ENCODE results near the gene ECSIT. TPM values are rescaled to one million over a fixed set of nuclear protein-coding genes. Genes with fewer than 3 reads are reported as not detected.

ECSIT gene
- total and polyA plus RNA-seq, 8 donors, result 32.1 to 87.3 (median 41.4) TPM

- 19 to 27% methylated on average over 9 of the region's 9 CpGs for WGBS, 2 donors
- FAIRE-seq (no peak), DNase-seq (peak; percentile 68 to 93 (median 78))
Observed at GRCh38 chr19:11530432-11530831, 1.5 kb upstream of the ECSIT start.

GRCh38 chr19:11519138-11519537 lies 9.8 kb downstream of the ECSIT start:
- H3K27me3 ChIP-seq, result no peaks in the 10 kb centered on the region
- no peak overlapping the region for H3K4me3 ChIP-seq
- H3K27ac ChIP-seq, result no peak overlapping the region
- no peaks in the 10 kb centered on the region for H3K4me1 ChIP-seq
- no peak for FAIRE-seq
- no peak for DNase-seq
- intact Hi-C loops (cut with DNase I), result no loop called here
- WGBS, 2 donors, result 89 to 90% methylated on average over 9 of the region's 9 CpGs
- no peaks in the 10 kb centered on the region for H3K9me3 ChIP-seq
- no peak for TF ChIP-seq CTCF (IDR thresholded peaks at IDR 0.05)
- ATAC-seq, result no peak
- H3K36me3 ChIP-seq, result peaks cover 0 to 10% (median 0%) of the 10 kb centered on the region in 3 donors

More at GRCh38 chr19:11530432-11530831, 1.5 kb upstream of the ECSIT start:
- no peak for TF ChIP-seq CTCF (IDR thresholded peaks at IDR 0.05)
- intact Hi-C loops (cut with DNase I), result no loop called here
- Histone ChIP-seq H3K4me3 (no peak overlapping the region), H3K27ac (no peak overlapping the region), H3K9me3 (no peaks in the 10 kb centered on the region), H3K27me3 (no peaks in the 10 kb centered on the region), H3K36me3 (no peaks in the 10 kb centered on the region), H3K4me1 (peaks cover 8 to 11% (median 10%) of the 10 kb centered on the region in 3 donors)
- peak; percentile 26 to 55 (median 42) for ATAC-seq

GRCh38 chr19:11513946-11514345 lies 15.0 kb downstream of the ECSIT start:
- FAIRE-seq (no peak), DNase-seq (no peak), ATAC-seq (no peak)
- Histone ChIP-seq H3K27me3 (no peaks in the 10 kb centered on the region), H3K27ac (no peak overlapping the region), H3K9me3 (no peaks in the 10 kb centered on the region), H3K4me1 (no peaks in the 10 kb centered on the region), H3K4me3 (no peak overlapping the region), H3K36me3 (peaks cover 0 to 3% (median 0%) of the 10 kb centered on the region in 3 donors)
- 94 to 95% methylated on average over 20 of the region's 20 CpGs for WGBS, 2 donors
- no peak for TF ChIP-seq CTCF (IDR thresholded peaks at IDR 0.05)
- intact Hi-C loops (cut with DNase I), result no loop called here

- Histone ChIP-seq H3K9me3 (no peaks in the 10 kb centered on the region), H3K27ac (no peak overlapping the region), H3K4me3 (no peak overlapping the region), H3K4me1 (no peaks in the 10 kb centered on the region), H3K27me3 (no peaks in the 10 kb centered on the region), H3K36me3 (no peaks in the 10 kb centered on the region)
- WGBS, 2 donors, result 95 to 96% methylated on average over 8 of the region's 8 CpGs
- TF ChIP-seq CTCF (IDR thresholded peaks at IDR 0.05), result no peak
- DNase-seq (no peak), ATAC-seq (no peak), FAIRE-seq (no peak)
- intact Hi-C loops (cut with DNase I), result no loop called here
Observed at GRCh38 chr19:11510444-11510843, 18.5 kb downstream of the ECSIT start.

- Histone ChIP-seq H3K27me3 (no peaks in the 10 kb centered on the region), H3K4me1 (no peaks in the 10 kb centered on the region), H3K27ac (no peak overlapping the region), H3K36me3 (no peaks in the 10 kb centered on the region), H3K4me3 (no peak overlapping the region), H3K9me3 (no peaks in the 10 kb centered on the region)
- DNase-seq (no peak), ATAC-seq (no peak), FAIRE-seq (no peak)
- intact Hi-C loops (cut with DNase I), result no loop called here
- WGBS, 2 donors, result 85 to 87% methylated on average over 17 to 18 of the region's 18 CpGs
- TF ChIP-seq CTCF (IDR thresholded peaks at IDR 0.05), result no peak
Observed at GRCh38 chr19:11507370-11508078, 21.4 kb downstream of the ECSIT start.
